ENCODE results near the gene RELL1. TPM values are rescaled to one million over a fixed set of nuclear protein-coding genes. Genes with fewer than 3 reads are reported as not detected.

Gene RELL1
- total and polyA plus RNA-seq, 4 donors: 1.8 to 47.4 (median 20.6) TPM

DNA sequence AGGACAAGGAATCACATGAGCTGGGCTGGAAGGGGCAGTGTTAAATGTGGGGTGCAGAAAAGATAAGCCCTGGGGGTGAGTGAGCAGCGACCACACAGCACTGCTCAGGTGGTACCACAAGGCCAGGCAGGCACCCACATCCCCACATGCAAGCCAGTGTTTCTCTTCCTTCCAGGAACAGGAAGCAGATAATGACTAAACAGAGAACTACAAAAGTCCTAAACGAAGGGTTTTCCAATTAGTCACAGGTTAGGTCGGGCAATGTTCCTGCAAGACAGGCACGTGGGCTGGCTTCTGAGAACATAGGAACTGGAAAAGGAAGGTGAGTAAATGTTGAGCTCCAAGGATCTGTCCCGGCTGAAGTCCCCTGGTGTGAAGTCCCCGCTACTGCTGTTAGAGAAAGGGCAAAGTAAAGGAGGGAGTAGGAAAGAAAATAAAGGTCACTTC, 19.5 kb downstream of the RELL1 start:
- DNase-seq (peak in 1 of 3 donors; percentile 16), ATAC-seq (ENCODE audit: insufficient read depth, low FRiP score) (peak; percentile 82)
- Histone ChIP-seq H3K27ac (ENCODE audit: low read depth in 1 of 2, low read length in 1 of 2) (peak overlapping the region; percentile 9 to 85), H3K9me3 (ENCODE audit: control insufficient read depth in 4 of 4, insufficient read depth in 3 of 4, low read length in 3 of 4) (no peaks in the 10 kb centered on the region), H3K4me3 (no peak overlapping the region), H3K27me3 (ENCODE audit: control insufficient read depth in 3 of 3, insufficient read depth in 3 of 3, low read length in 2 of 3) (no peaks in the 10 kb centered on the region), H3K4me1 (ENCODE audit: control insufficient read depth in 5 of 5, insufficient read depth in 5 of 5, low read length in 5 of 5) (peaks cover 10 to 51% (median 16%) of the 10 kb centered on the region in 5 donors), H3K36me3 (ENCODE audit: control insufficient read depth in 4 of 4, insufficient read depth in 4 of 4, low read length in 4 of 4) (no peaks in the 10 kb centered on the region), H3K9ac (ENCODE audit: insufficient read depth in 1 of 2, low read length in 2 of 2) (no peak overlapping the region)
- 31 to 32% methylated on average over 6 of the region's 6 CpGs for WGBS, 2 donors
- TF ChIP-seq, protein P1, sequence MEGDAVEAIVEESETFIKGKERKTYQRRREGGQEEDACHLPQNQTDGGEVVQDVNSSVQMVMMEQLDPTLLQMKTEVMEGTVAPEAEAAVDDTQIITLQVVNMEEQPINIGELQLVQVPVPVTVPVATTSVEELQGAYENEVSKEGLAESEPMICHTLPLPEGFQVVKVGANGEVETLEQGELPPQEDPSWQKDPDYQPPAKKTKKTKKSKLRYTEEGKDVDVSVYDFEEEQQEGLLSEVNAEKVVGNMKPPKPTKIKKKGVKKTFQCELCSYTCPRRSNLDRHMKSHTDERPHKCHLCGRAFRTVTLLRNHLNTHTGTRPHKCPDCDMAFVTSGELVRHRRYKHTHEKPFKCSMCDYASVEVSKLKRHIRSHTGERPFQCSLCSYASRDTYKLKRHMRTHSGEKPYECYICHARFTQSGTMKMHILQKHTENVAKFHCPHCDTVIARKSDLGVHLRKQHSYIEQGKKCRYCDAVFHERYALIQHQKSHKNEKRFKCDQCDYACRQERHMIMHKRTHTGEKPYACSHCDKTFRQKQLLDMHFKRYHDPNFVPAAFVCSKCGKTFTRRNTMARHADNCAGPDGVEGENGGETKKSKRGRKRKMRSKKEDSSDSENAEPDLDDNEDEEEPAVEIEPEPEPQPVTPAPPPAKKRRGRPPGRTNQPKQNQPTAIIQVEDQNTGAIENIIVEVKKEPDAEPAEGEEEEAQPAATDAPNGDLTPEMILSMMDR (IDR thresholded peaks at IDR 0.05; ENCODE audit: control extremely low read depth, extremely low read depth): no peak

DNA sequence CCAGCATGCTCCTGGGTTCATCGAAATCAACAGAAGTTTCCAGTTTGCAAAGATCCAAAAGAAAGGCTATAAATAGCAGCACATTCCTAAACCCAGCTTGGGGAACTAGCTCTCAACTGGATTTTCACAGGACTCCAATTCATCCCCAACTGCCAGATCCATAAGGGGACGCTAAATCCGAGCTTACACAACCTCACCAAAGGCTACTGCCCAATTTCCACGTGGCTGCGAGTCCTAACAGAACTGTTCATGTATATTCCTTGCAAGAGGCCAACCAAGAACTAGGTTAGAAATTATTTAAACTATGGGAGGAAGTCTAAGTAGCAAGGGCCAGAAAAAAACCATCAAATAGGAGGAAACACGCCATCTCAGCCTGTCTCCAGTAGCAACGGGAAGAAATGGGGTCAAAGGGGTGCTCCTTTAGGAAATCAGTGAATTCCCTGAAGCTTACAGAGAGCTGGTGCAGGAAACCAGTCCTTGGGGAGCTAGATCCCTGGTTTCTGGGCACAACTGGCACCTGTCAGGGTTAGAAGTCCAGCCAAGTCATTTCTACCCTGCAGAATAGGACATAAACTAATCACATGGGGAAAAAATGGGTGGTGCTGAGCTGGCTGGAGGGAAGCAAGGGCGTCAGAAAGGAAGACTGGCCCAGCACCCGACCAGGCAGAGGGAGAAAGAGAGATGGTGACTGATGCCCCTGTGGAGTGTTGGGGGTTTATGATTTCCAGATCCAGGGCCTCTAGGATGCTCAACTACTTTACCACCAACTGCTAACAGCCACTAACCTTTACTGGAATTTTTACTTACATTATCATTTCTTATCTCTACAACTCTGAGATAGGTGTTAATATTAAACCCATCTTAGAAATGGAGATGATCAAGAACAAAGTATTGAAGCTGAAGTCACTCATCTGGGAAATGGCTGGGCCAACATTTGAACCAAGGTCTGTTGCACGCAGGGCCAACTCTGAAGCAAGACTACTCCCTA, 20.5 kb downstream of the RELL1 start:
- TF ChIP-seq, protein P1 (IDR thresholded peaks at IDR 0.05; ENCODE audit: control extremely low read depth, extremely low read depth): no peak
- Histone ChIP-seq H3K27me3 (ENCODE audit: control insufficient read depth in 3 of 3, insufficient read depth in 3 of 3, low read length in 2 of 3) (no peaks in the 10 kb centered on the region), H3K36me3 (ENCODE audit: control insufficient read depth in 4 of 4, insufficient read depth in 4 of 4, low read length in 4 of 4) (no peaks in the 10 kb centered on the region), H3K9me3 (ENCODE audit: control insufficient read depth in 4 of 4, insufficient read depth in 3 of 4, low read length in 3 of 4) (no peaks in the 10 kb centered on the region), H3K27ac (ENCODE audit: low read depth in 1 of 2, low read length in 1 of 2) (peak overlapping the region; percentile 75 to 85), H3K4me3 (no peak overlapping the region), H3K4me1 (ENCODE audit: control insufficient read depth in 5 of 5, insufficient read depth in 5 of 5, low read length in 5 of 5) (peaks cover 10 to 44% (median 16%) of the 10 kb centered on the region in 5 donors), H3K9ac (ENCODE audit: insufficient read depth in 1 of 2, low read length in 2 of 2) (no peak overlapping the region)
- 58 to 73% methylated on average over 10 of the region's 10 CpGs for WGBS, 2 donors
- DNase-seq (peak in 1 of 3 donors; percentile 38), ATAC-seq (ENCODE audit: insufficient read depth, low FRiP score) (peak; percentile 12)

DNA sequence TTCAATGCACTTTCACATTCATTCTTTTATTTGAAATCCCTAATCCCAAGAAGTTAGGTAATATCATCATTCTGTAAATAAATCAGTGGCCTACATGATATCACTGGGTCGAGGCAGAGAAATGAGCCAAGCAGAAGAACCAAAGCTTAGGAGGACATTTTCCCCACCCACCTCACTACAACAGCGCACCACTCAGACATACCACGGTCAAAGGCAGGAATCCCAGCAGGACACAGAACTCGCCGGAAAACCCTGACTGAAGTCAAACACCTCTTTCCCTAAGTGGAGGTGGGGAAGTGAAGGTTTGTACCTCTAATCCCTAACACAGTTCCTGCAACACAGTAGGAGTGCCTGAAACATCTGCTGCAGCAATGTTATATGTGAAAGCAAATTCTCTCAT, 21.5 kb downstream of the RELL1 start:
- Histone ChIP-seq H3K36me3 (ENCODE audit: control insufficient read depth in 4 of 4, insufficient read depth in 4 of 4, low read length in 4 of 4) (no peaks in the 10 kb centered on the region), H3K4me3 (no peak overlapping the region), H3K9me3 (ENCODE audit: control insufficient read depth in 4 of 4, insufficient read depth in 3 of 4, low read length in 3 of 4) (no peaks in the 10 kb centered on the region), H3K9ac (ENCODE audit: insufficient read depth in 1 of 2, low read length in 2 of 2) (no peak overlapping the region), H3K27ac (ENCODE audit: low read depth in 1 of 2, low read length in 1 of 2) (peak overlapping the region in 1 of 2 donors; percentile 9), H3K27me3 (ENCODE audit: control insufficient read depth in 3 of 3, insufficient read depth in 3 of 3, low read length in 2 of 3) (no peaks in the 10 kb centered on the region), H3K4me1 (ENCODE audit: control insufficient read depth in 5 of 5, insufficient read depth in 5 of 5, low read length in 5 of 5) (peaks cover 10 to 49% (median 16%) of the 10 kb centered on the region in 5 donors)
- no peak for ATAC-seq (ENCODE audit: insufficient read depth, low FRiP score)
- DNase-seq: no peak
- TF ChIP-seq, protein P1 (IDR thresholded peaks at IDR 0.05; ENCODE audit: control extremely low read depth, extremely low read depth): no peak
- 66 to 84% methylated on average over 5 of the region's 5 CpGs for WGBS, 2 donors

Data from lung (tissue), 12 donors.